Measurements from ENCODE around the gene PGAM2. TPM values are rescaled to one million over a fixed set of nuclear protein-coding genes. Genes with fewer than 3 reads are reported as not detected.

PGAM2 gene
- total RNA-seq, 3 donors from 2014 or later, result 0.24 TPM; not detected in 2

DNA sequence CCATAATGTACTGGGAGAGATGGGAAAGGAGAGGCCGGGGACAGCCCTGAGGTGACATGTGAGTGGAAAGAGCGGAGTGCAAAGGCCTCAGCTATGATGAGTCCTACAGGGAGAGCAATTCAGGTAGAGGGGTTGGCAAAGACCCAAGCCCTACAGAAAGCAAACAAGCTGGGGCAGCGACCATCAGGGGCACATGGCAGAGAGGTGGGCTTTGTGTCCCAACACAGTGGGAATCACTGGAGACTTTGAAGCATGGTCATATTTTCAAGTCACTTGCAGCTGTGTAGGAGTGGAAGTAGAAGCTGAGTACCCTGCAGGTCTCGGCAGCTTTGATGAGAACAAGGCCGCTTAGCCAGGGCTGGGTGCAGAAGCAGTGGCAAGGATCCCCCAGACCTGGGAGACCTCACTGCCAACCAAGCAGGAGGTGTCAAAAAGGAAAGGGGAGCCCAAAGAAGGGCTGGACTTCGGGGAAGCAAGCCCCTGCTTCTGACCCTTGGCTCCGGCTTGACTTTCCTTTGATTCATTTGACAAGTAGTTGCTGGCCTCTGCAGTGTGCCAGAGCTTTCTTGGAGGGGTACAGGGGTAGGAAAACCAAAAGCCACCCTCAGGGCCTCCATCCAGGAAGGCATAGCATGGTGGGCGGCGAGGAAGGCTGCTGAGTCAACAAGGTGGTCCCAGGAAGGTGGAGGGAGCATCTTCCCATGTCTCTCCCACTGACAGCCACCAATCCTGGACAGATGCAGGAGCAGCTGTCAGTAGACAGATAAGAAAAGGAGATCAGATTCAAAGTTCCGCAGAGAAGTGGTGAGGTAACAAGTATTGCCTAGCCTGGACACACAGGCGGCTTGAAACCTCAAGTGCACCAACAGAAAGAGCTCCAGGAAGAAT is 1.9 kb upstream of the PGAM2 start:
- DNase-seq (no peak), ATAC-seq (no peak)
- peaks cover 6% of the 10 kb centered on the region for H3K36me3 Mint-ChIP-seq (ENCODE audit: insufficient read depth)
- no peaks in the 10 kb centered on the region for H3K27me3 Mint-ChIP-seq (ENCODE audit: low read depth)
- H3K4me1 Mint-ChIP-seq (ENCODE audit: low read depth), result peaks cover 20% of the 10 kb centered on the region
- no peaks in the 10 kb centered on the region for H3K9me3 Mint-ChIP-seq
- no peak overlapping the region for H3K4me3 Mint-ChIP-seq

DNA sequence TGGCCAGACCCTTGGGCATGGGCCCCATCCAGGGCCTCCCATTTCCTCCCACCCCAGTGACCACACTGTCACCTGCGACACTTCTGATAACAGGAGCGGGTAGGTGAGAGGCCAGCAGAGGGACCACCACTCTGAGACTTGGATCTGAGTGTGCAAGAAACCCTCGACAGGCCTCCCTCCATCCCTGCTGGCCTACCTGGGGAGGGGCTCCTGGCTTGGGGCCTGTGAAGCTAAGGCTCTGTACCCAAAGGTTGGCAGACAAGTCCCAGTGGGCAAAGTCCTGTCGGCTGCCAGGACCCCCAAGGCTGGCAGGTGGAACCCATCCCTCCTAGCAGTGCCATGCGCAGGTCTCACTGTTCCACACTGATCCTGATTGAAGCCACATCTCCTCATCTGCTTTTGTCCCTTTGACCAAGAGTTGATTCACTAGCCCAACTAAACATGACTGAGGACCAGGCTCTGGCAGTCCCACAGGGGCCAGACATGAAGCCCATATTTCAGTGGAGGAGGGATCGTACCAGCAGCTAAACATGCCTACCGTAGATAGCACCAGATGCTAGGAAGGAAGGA is 1.2 kb upstream of the PGAM2 start:
- ATAC-seq (no peak), DNase-seq (no peak)
- Mint-ChIP-seq H3K4me1 (ENCODE audit: low read depth) (peaks cover 20% of the 10 kb centered on the region), H3K4me3 (no peak overlapping the region), H3K36me3 (ENCODE audit: insufficient read depth) (peaks cover under 1% of the 10 kb centered on the region), H3K27me3 (ENCODE audit: low read depth) (no peaks in the 10 kb centered on the region), H3K9me3 (no peaks in the 10 kb centered on the region)

DNA sequence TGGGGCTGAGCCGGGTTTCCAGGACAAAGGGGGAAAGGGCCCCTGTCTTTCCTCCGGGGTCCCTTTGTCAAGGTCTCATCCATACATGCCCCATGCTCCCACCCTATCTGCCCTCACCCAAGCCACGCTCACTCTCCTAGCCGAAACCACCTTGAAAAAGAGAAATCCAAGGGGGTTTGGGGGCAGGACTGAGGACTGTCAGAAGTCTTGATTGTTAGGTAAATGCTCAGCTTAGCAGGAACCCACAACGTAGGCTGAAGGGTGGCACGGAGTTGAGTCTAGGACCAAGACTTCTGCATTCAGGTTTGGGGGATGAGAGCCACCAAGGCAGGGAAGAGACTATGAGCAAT is 719 bp upstream of the PGAM2 start:
- ATAC-seq, result no peak
- no peak for DNase-seq
- H3K9me3 Mint-ChIP-seq, result no peaks in the 10 kb centered on the region
- no peak overlapping the region for H3K4me3 Mint-ChIP-seq
- H3K36me3 Mint-ChIP-seq (ENCODE audit: insufficient read depth), result peaks cover 3% of the 10 kb centered on the region
- H3K4me1 Mint-ChIP-seq (ENCODE audit: low read depth), result peaks cover 20% of the 10 kb centered on the region
- no peaks in the 10 kb centered on the region for H3K27me3 Mint-ChIP-seq (ENCODE audit: low read depth)

DNA sequence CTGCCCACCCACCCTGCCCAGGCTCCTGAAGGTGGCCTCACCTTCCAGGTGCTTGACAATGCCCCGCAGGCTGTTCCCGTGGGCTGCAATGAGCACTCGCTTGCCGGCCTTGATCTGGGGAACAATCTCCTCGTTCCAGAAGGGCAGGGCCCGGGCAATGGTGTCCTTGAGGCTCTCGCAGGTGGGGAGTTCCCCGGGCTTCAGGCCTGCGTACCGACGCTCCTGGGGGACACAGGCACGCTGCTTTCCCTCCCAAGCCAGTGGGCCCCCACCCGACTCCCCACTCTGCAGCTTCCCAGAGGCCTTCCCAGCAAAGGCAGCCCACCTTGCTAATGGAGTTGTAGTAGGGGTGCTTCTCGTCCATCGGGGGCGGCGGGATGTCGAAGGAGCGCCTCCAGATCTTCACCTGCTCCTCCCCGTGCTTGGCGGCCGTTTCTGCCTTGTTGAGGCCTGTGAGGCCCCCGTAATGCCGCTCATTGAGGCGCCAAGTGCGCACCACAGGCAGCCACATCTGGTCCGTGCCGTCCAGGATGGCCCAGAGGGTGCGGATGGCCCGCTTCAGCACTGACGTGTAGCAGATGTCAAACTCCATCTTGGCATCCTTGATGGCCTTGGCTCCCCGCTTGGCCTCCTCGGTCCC is 456 bp downstream of the PGAM2 start:
- H3K27me3 Mint-ChIP-seq (ENCODE audit: low read depth), result no peaks in the 10 kb centered on the region
- DNase-seq (no peak), ATAC-seq (peak; percentile 16 to 20)
- peaks cover 8% of the 10 kb centered on the region for H3K36me3 Mint-ChIP-seq (ENCODE audit: insufficient read depth)
- no peak overlapping the region for H3K4me3 Mint-ChIP-seq
- no peaks in the 10 kb centered on the region for H3K9me3 Mint-ChIP-seq
- peaks cover 20% of the 10 kb centered on the region for H3K4me1 Mint-ChIP-seq (ENCODE audit: low read depth)

DNA sequence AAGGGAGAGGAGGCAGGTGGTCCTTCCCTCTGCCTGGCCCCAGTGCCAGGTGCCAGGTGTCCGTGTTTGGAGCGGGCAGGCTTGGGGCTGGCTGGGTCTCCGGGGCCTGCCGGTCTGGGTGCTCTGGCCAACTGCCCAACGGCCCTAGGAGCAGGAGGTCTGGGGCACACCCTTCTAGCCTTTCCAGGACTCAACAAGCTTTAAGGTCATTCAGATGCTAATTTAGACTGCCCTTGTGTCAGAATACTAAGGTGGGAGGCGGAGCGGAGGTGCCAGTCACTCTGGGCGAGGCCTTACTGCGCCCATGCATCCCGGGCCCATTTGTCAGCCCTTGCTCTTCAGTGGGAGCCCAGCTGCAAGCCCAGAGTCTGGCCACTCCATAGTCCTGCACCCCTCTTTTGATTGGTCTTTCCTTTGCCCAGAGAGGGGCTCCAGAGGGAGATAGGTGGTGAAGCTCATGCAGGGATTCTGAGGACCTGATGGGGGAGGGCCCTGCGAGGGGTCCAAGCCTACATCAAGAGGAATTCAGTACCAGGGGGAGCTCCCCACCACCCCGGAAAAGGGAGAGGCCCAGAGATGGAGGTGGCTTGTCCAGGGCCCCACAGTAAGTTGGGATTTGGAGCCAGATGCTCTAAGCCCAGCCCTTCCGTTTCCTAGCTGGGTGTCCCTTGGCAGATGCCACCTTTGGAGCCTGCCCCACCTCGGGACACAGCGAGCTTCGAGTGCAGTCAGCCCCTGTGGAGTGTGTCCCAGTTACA is 1.3 kb downstream of the PGAM2 start:
- Mint-ChIP-seq H3K36me3 (ENCODE audit: insufficient read depth) (peaks cover 10% of the 10 kb centered on the region), H3K4me1 (ENCODE audit: low read depth) (peaks cover 20% of the 10 kb centered on the region), H3K27me3 (ENCODE audit: low read depth) (no peaks in the 10 kb centered on the region), H3K9me3 (no peaks in the 10 kb centered on the region), H3K4me3 (no peak overlapping the region)
- no peak for DNase-seq
- no peak for ATAC-seq

DNA sequence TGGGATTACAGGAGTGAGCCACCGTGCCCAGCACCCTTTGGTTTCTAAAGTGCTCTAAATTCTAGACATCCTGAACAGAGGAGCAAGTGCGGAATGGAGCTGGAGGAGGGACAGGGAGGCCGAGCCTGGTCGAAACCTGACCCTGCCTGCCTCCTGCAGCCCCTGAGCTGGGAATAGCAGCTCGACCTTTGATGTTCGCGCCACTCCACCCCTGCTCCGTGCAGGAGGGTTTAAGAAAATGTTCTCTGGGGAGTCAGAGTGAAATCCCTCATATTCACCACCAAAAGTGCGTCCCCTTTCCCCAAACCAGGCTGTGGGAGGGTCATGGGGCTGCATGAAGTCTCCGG is 1.8 kb downstream of the PGAM2 start:
- Mint-ChIP-seq H3K4me3 (no peak overlapping the region), H3K9me3 (no peaks in the 10 kb centered on the region), H3K36me3 (ENCODE audit: insufficient read depth) (peaks cover 15% of the 10 kb centered on the region), H3K4me1 (ENCODE audit: low read depth) (peaks cover 23% of the 10 kb centered on the region), H3K27me3 (ENCODE audit: low read depth) (no peaks in the 10 kb centered on the region)
- ATAC-seq (no peak), DNase-seq (no peak)

DNA sequence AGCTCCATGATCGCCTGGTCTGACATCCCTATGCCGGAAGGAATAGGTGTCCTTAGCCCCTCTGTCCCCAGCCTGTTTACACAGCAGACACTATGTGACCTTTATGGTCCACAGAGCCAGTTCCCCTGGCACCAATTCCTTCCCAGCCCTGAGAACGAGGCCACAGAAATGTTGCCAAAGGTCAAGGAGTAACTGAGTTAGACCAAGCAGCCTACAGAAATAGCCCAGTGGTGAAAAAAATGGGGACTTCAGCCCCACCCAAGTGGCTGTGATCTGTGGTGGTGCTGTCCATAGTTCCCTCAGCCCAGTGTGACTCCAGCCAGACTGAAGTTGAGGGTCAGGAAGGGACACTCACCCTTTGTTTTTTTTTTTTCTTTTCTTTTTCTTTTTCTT is 2.5 kb downstream of the PGAM2 start:
- Mint-ChIP-seq H3K27me3 (ENCODE audit: low read depth) (no peaks in the 10 kb centered on the region), H3K36me3 (ENCODE audit: insufficient read depth) (peaks cover 19% of the 10 kb centered on the region), H3K4me3 (no peak overlapping the region), H3K4me1 (ENCODE audit: low read depth) (peaks cover 26% of the 10 kb centered on the region), H3K9me3 (no peaks in the 10 kb centered on the region)
- ATAC-seq, result no peak
- no peak for DNase-seq

DNA sequence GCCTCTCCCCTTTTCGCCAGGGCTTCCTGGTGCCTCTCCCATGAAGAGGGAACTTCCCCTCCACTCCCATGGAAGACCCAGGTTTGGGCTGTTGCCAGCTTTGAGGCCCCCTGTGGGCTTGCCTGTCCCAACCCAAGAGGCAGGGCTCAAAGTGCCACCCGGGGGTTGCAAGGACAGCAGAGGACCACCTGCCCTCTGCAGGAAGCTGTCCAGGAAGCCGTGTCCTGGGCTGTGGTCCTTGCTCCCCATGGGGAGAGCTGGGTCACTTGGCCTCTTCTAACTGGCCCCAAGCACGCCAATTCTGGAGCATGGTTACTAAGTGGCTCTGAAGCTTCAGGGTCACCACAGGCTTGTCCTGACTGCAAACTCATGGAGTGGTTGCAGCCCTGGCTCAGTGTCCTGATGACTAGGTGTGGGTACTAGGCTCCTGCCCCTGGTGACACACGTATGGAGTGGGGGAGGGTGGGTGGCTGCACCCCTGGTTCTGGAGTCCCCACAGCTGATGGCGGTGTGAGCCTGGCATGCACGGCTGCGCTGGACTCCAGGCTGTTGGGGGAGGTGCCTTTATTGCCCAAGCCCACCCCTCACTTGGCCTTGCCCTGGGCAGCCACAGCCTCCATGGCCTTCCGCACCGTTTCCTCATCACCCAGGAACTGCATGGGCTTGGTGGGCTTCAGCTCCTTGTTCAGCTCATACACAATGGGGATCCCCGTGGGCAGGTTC is 3.0 kb downstream of the PGAM2 start:
- no peak for ATAC-seq
- H3K4me3 Mint-ChIP-seq, result no peak overlapping the region
- peaks cover 23% of the 10 kb centered on the region for H3K36me3 Mint-ChIP-seq (ENCODE audit: insufficient read depth)
- no peaks in the 10 kb centered on the region for H3K27me3 Mint-ChIP-seq (ENCODE audit: low read depth)
- no peak for DNase-seq
- H3K4me1 Mint-ChIP-seq (ENCODE audit: low read depth), result peaks cover 26% of the 10 kb centered on the region
- H3K9me3 Mint-ChIP-seq, result no peaks in the 10 kb centered on the region

DNA sequence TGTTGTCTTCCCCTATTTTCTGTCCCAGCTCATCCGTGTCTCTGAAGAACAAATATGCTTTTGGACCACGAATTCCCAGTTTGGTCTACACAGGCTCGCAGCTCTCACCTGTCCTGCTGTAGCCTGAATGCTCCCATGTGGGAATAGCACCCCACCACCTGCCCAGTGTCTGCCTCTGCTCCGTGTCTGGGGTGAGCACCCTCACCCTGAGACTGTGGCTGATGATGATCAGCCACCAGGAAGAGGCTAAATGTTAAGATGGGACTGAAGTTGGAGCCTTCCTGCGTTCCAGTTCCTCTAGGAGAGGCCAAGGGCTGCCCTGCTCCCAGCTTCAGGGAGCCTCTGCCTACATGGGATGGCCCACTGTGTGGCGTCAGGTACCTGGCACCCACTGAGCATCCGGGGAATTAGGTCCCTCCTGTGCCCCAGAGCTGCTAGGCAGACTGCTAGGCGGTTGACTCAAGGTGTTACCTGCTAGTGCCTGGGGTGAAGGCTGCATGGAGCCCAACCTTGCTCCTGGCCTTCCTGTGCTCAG is 3.7 kb downstream of the PGAM2 start:
- Mint-ChIP-seq H3K4me1 (ENCODE audit: low read depth) (peaks cover 19% of the 10 kb centered on the region), H3K36me3 (ENCODE audit: insufficient read depth) (peaks cover 25% of the 10 kb centered on the region), H3K4me3 (no peak overlapping the region), H3K9me3 (no peaks in the 10 kb centered on the region), H3K27me3 (ENCODE audit: low read depth) (no peaks in the 10 kb centered on the region)
- ATAC-seq, result no peak
- DNase-seq, result no peak

DNA sequence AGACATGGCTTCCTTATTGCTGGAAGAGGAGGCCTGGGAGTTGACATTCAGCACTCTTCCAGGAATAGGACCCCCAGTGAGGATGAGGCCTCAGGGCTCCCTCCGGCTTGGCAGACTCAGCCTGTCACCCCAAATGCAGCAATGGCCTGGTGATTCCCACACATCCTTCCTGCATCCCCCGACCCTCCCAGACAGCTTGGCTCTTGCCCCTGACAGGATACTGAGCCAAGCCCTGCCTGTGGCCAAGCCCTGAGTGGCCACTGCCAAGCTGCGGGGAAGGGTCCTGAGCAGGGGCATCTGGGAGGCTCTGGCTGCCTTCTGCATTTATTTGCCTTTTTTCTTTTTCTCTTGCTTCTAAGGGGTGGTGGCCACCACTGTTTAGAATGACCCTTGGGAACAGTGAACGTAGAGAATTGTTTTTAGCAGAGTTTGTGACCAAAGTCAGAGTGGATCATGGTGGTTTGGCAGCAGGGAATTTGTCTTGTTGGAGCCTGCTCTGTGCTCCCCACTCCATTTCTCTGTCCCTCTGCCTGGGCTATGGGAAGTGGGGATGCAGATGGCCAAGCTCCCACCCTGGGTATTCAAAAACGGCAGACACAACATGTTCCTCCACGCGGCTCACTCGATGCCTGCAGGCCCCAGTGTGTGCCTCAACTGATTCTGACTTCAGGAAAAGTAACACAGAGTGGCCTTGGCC is 4.3 kb downstream of the PGAM2 start:
- no peaks in the 10 kb centered on the region for H3K27me3 Mint-ChIP-seq (ENCODE audit: low read depth)
- ATAC-seq (no peak), DNase-seq (no peak)
- H3K4me1 Mint-ChIP-seq (ENCODE audit: low read depth), result peaks cover 18% of the 10 kb centered on the region
- H3K9me3 Mint-ChIP-seq, result no peaks in the 10 kb centered on the region
- peaks cover 28% of the 10 kb centered on the region for H3K36me3 Mint-ChIP-seq (ENCODE audit: insufficient read depth)
- H3K4me3 Mint-ChIP-seq, result no peak overlapping the region

DNA sequence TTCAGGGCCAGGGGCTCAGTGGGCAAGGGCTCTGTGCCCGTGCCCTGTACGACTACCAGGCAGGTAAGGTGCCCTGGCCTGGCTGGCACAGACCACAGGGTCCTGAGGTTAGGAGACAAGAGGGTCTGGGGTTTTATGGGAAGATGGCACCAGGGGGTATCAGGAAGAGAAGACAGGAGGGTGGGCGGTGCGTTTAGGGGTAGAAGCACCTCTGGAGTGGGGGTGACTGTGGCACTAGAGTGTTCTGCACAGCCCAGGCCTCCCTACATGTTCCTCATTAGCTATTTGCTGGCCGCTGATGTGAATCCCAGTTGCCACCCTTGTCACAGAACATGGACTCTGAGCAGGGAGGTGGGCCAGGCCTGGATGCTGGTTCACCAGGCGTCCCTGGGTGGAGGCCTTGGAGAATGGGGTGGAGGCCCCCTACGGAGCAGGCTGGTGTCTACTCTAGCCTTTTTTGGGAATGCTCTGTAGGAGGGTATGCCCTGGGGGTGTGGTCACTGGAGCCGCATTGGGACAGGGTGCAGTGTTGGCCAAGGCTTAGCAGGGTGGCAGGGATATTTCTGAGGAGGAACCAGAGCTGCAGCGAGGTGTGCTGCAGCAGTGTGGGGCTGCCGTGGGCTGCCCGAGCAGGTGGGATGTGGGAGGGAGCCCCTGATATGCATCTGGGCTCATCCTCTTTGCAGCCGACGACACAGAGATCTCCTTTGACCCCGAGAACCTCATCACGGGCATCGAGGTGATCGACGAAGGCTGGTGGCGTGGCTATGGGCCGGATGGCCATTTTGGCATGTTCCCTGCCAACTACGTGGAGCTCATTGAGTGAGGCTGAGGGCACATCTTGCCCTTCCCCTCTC is 5.0 kb downstream of the PGAM2 start:
- Mint-ChIP-seq H3K27me3 (ENCODE audit: low read depth) (no peaks in the 10 kb centered on the region), H3K4me3 (no peak overlapping the region), H3K36me3 (ENCODE audit: insufficient read depth) (peaks cover 35% of the 10 kb centered on the region), H3K9me3 (no peaks in the 10 kb centered on the region), H3K4me1 (ENCODE audit: low read depth) (peaks cover 19% of the 10 kb centered on the region)
- no peak for DNase-seq
- ATAC-seq, result no peak

DNA sequence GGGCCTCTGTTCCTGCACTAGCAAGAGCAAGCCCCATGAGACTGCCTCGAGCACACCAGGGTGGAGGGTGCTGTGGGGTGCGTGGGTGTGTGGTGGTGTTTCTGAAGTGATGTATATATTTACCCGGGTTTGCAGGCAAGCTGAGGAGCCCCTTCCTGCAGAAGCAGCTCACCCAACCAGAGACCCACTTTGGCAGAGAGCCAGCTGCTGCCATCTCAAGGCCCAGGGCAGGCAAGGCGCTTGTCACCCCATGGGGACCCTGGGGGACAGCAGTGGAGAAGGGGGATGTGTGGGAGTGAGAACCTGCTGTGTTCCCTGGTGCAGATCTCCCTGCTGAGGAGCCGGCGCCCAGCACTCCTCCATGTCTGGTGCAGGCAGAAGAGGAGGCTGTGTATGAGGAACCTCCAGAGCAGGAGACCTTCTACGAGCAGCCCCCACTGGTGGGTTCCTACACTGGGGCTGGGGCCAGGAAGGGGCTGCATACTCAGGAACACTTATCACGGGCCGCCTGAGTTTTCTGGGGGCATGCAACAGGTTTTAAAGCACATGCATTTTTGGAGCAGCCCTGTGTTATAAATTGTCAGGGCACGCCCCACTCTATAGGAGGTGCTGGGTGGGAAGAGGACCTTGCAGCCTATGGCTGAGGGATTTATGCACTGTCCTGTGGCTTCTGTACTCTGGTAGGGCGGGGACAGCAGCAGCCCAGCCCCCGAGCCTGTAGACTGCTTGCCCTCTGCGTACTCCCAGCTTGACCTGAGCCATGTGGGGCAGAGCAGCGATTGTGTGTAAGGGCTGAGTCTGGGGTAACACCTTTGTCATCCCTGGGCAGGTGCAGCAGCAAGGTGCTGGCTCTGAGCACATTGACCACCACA is 5.9 kb downstream of the PGAM2 start:
- H3K9me3 Mint-ChIP-seq, result no peaks in the 10 kb centered on the region
- no peaks in the 10 kb centered on the region for H3K27me3 Mint-ChIP-seq (ENCODE audit: low read depth)
- ATAC-seq, result peak; percentile 57 to 68
- H3K36me3 Mint-ChIP-seq (ENCODE audit: insufficient read depth), result peaks cover 38% of the 10 kb centered on the region
- DNase-seq, result no peak
- peaks cover 15% of the 10 kb centered on the region for H3K4me1 Mint-ChIP-seq (ENCODE audit: low read depth)
- H3K4me3 Mint-ChIP-seq, result no peak overlapping the region

All from activated T-cell treated with anti-CD3 and anti-CD28 coated beads, Interleukin-2, amount 50 U/mL, for 4 hours (primary cell).